GM23338 (cell line): Measurements from ENCODE around the gene SCN2A.

ENCODE experiments used
- CREB1 ChIP-seq: fragments of 250-450 bp; sonication (Bioruptor Pico); IDR thresholded peaks from 2 replicates; pipeline ENCODE4 v1.5.0; 2020; ENCODE audit warnings: low read depth, mild to moderate bottlenecking, moderate library complexity
- CTCF ChIP-seq, 2 experiments: fragments of 200-600 bp in 1 of 2; sonication (generic) in 1 of 2; conservative IDR thresholded peaks; 2 replicates each; pipeline versions ENCODE4 v1.5.1 to v1.6.1; 2016 to 2017; ENCODE audit warnings: antibody characterized with exemption in 2 of 2, low read depth in 2 of 2, mild to moderate bottlenecking in 2 of 2, moderate library complexity in 1 of 2
- ETS1 ChIP-seq: IDR thresholded peaks from 2 replicates; pipeline ENCODE4 v1.6.1; 2016; ENCODE audit warnings: antibody characterized with exemption
- EZH2 ChIP-seq: fragments of 200-600 bp; sonication (generic); IDR thresholded peaks from one replicate; pipeline ENCODE4 v1.8.0; 2017; ENCODE audit warnings: antibody characterized with exemption, mild to moderate bottlenecking, low read depth; ENCODE audit not compliant: unreplicated experiment
- EZH2phosphoT487 ChIP-seq: fragments of 200-600 bp; sonication (generic); IDR thresholded peaks from one replicate; pipeline ENCODE4 v1.8.1; 2018; ENCODE audit warnings: antibody characterized with exemption; ENCODE audit not compliant: unreplicated experiment
- JUNB ChIP-seq: IDR thresholded peaks from one replicate; pipeline ENCODE4 v1.6.1; 2016; ENCODE audit warnings: antibody characterized with exemption; ENCODE audit not compliant: unreplicated experiment
- NANOG ChIP-seq: IDR thresholded peaks from 2 replicates; pipeline ENCODE4 v1.6.1; 2016; ENCODE audit warnings: antibody characterized with exemption, borderline replicate concordance
- POLR2AphosphoS5 ChIP-seq: IDR thresholded peaks from 2 replicates; pipeline ENCODE4 v1.6.1; 2016; ENCODE audit warnings: antibody characterized with exemption, low read depth
- REST ChIP-seq: IDR thresholded peaks from one replicate; pipeline ENCODE4 v1.6.1; 2018; ENCODE audit warnings: antibody characterized with exemption; ENCODE audit not compliant: unreplicated experiment
- ZNF114 ChIP-seq: fragments of 250-450 bp; sonication (Bioruptor Pico); IDR thresholded peaks from 2 replicates; pipeline ENCODE4 v1.5.0; 2020; ENCODE audit warnings: mild to moderate bottlenecking, moderate library complexity
- ZNF331 ChIP-seq: fragments of 250-450 bp; sonication (Bioruptor Pico); IDR thresholded peaks from 2 replicates; pipeline ENCODE4 v1.5.0; 2020; ENCODE audit warnings: low read depth, mild to moderate bottlenecking, moderate library complexity
- ZNF462 ChIP-seq: fragments of 250-450 bp; sonication (Bioruptor Pico); IDR thresholded peaks from 2 replicates; pipeline ENCODE4 v1.5.0; 2020; ENCODE audit warnings: mild to moderate bottlenecking, moderate library complexity

GRCh38 chr2:165431014-165431413 lies 191.8 kb downstream of the SCN2A start:
- TF ChIP-seq CTCF (conservative IDR thresholded peaks at IDR 0.05; ENCODE audit: low read depth in 2 of 2) (no peak), ZNF114 (CRISPR knock-in tag) (no peak), POLR2AphosphoS5 (no peak), EZH2 (no peak), EZH2phosphoT487 (no peak), JUNB (no peak), REST (no peak), CREB1 (CRISPR knock-in tag) (no peak), ZNF331 (CRISPR knock-in tag) (no peak), NANOG (no peak), ETS1 (no peak), ZNF462 (CRISPR knock-in tag) (no peak)
